ENCODE results near the gene OR52K1. TPM values are rescaled to one million over a fixed set of nuclear protein-coding genes. Genes with fewer than 3 reads are reported as not detected.

OR52K1 gene
- total RNA-seq, 2 experiments from 2014 or later, result not detected

GRCh38 chr11:4541071-4541470 is 58.6 kb downstream of the OR52K1 start:
- peaks cover 25% of the 10 kb centered on the region for H3K27me3 Mint-ChIP-seq
- intact Hi-C loops (cut with DNase I, micrococcal nuclease), result no loop called here
- no peaks in the 10 kb centered on the region for H3K4me1 ChIP-seq (ENCODE audit: insufficient read depth, low read length)
- ChIA-PET POLR2A (no interaction called here), CTCF (interaction anchor here (4.3 kb wide), 1 partner anchor 353 kb away, joined by 25 read pairs; no protein-coding TSS in a partner anchor)
- H3K4me1 Mint-ChIP-seq (ENCODE audit: low read depth), result no peaks in the 10 kb centered on the region
- no peak overlapping the region for H3K4me3 Mint-ChIP-seq
- no peaks in the 10 kb centered on the region for H3K27me3 ChIP-seq (ENCODE audit: control insufficient read depth in 1 of 2, insufficient read depth in 2 of 2, low read length in 2 of 2)
- H3K9me3 ChIP-seq (ENCODE audit: control insufficient read depth in 1 of 2, insufficient read depth in 1 of 2, low read length in 2 of 2), result no peaks in the 10 kb centered on the region
- H3K9me3 Mint-ChIP-seq, result no peaks in the 10 kb centered on the region
- no peaks in the 10 kb centered on the region for H3K36me3 ChIP-seq (ENCODE audit: insufficient read depth, low read length)
- ATAC-seq (ENCODE audit: poor library complexity) (no peak), DNase-seq (no peak)
- H3K27ac Mint-ChIP-seq, result no peak overlapping the region
- H3K36me3 Mint-ChIP-seq (ENCODE audit: low read depth), result no peaks in the 10 kb centered on the region
- no peak for TF ChIP-seq CTCF (IDR thresholded peaks at IDR 0.05)
- H3K4me3 ChIP-seq (ENCODE audit: low read length), result no peak overlapping the region
- no peak overlapping the region for H3K27ac ChIP-seq (ENCODE audit: low read depth in 1 of 2, low read length in 2 of 2)

Other genes with a start within 250 kb of the OR52K1 start
- gene OR52B4, start 114.3 kb upstream of the OR52K1 start, total RNA-seq, result not detected
- gene TRIM21, start 88.9 kb upstream of the OR52K1 start, total RNA-seq, result 10 to 100 TPM; 21.0 to 23.7 TPM
- gene OR52K2, start 33.4 kb upstream of the OR52K1 start, total RNA-seq, result not detected
- not detected for gene OR52M1, start 62.5 kb downstream of the OR52K1 start, total RNA-seq
- gene OR52I2, start 99.1 kb downstream of the OR52K1 start, total RNA-seq, result not detected
- gene OR52I1, start 111.4 kb downstream of the OR52K1 start, total RNA-seq, result not detected
- 1 to 10 TPM; 4.1 to 5.4 TPM for gene TRIM68, start 125.6 kb downstream of the OR52K1 start, total RNA-seq
- gene OR51D1, start 154.8 kb downstream of the OR52K1 start, total RNA-seq, result not detected
- gene OR51E1, start 161.3 kb downstream of the OR52K1 start, total RNA-seq, result not detected
- gene OR51E2, start 215.2 kb downstream of the OR52K1 start, total RNA-seq, result not detected
- not detected for gene MMP26, start 222.1 kb downstream of the OR52K1 start, total RNA-seq